ENCODE data around the gene PSMD1.

DNA sequence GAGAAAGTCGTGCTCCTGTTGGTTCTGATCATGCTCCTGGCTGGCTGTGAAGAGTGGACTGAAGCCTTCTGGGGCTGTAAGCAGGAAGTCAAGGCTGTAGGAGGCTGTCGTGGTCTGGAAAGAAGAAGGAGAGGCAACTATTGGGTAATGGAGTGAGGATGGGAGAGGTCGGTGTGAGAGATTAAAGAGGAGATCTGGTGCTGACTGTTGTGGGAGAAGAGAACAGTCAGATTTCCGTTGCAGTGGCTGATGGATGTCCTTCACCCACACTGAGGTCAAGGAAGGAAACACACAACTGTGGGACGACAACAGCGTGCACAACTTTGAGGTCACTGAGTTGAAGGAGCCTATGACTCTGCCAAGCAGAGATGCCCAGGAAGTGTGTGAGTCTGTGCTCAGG, 2.8 kb upstream of the PSMD1 start:
- TF ChIP-seq, protein P1, sequence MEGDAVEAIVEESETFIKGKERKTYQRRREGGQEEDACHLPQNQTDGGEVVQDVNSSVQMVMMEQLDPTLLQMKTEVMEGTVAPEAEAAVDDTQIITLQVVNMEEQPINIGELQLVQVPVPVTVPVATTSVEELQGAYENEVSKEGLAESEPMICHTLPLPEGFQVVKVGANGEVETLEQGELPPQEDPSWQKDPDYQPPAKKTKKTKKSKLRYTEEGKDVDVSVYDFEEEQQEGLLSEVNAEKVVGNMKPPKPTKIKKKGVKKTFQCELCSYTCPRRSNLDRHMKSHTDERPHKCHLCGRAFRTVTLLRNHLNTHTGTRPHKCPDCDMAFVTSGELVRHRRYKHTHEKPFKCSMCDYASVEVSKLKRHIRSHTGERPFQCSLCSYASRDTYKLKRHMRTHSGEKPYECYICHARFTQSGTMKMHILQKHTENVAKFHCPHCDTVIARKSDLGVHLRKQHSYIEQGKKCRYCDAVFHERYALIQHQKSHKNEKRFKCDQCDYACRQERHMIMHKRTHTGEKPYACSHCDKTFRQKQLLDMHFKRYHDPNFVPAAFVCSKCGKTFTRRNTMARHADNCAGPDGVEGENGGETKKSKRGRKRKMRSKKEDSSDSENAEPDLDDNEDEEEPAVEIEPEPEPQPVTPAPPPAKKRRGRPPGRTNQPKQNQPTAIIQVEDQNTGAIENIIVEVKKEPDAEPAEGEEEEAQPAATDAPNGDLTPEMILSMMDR (optimal IDR thresholded peaks at IDR 0.05 in 1 of 3, IDR thresholded peaks at IDR 0.05 in 1 of 3, conservative IDR thresholded peaks at IDR 0.05 in 1 of 3; ENCODE audit: extremely low read depth in 1 of 3, insufficient read depth in 2 of 3, low read length in 3 of 3): no peak
- no peak for TF ChIP-seq EZH2 (IDR thresholded peaks at IDR 0.05; ENCODE audit: low read length)
